Left cardiac atrium (tissue), 4 donors: ENCODE results near the gene FXYD3. TPM values are rescaled to one million over a fixed set of nuclear protein-coding genes. Genes with fewer than 3 reads are reported as not detected.
"Not testable (repeated sequence)": the region's sequence is repeated elsewhere in the genome, so short reads cannot be mapped to it uniquely, and the experiment has no call there.

Experiments used
- ATAC-seq, 2 donors: fragments of 200-7000 bp; cut with Tn5 transposase; one replicate each; pipeline ENCODE4 v1.9.1; 2020; ENCODE audit warnings: mild to moderate bottlenecking in 2 of 2, moderate library complexity in 2 of 2
- DNase-seq: peaks from one replicate; pipeline ENCODE4 v3.0.0-alpha.2; 2020
- intact Hi-C, 2 donors: fragments of 100-400 bp; cut with DNase I; formaldehyde crosslinking; loops; one replicate each; pipeline versions ENCODE4 v1.14.1 to v1.15.1; 2022 to 2023
- total RNA-seq, 2 donors: library from RNA; stranded (reverse); fragmentation: NEBNext Ultra II Directional; extraction: Animal tissue kit (Norgen Biotek cat#: 25700); gene quantifications; one replicate each; pipeline ENCODE4 v1.2.1, GENCODE V29; 2021
- donor health status: DM: no; HTN: yes; CAD: no.
- donor health status: DM: no; HTN: yes; CAD: no; lungs with severe emphysema.
- donor health status: DM: yes; HTN: yes; CAD: no.
- donor health status: Dilated cardiomyopathy.

Gene FXYD3
- total RNA-seq, 2 donors from 2014 or later = 1.5 to 3.6 TPM

GRCh38 chr19:35100588-35101533, 14.8 kb upstream of the FXYD3 start:
- intact Hi-C loops = no loop called here
- ATAC-seq (no peak), DNase-seq (no peak)

- intact Hi-C loops, DNase-seq, ATAC-seq: not testable (repeated sequence)
Measured at GRCh38 chr19:35101949-35102348, 13.7 kb upstream of the FXYD3 start.

GRCh38 chr19:35103614-35104013, 12.0 kb upstream of the FXYD3 start:
- ATAC-seq, DNase-seq, intact Hi-C loops: not testable (repeated sequence)

- intact Hi-C loops = no loop called here
- no peak for ATAC-seq
- no peak for DNase-seq
Measured at GRCh38 chr19:35104361-35104760, 11.3 kb upstream of the FXYD3 start.

- DNase-seq (no peak), ATAC-seq (no peak)
Measured at GRCh38 chr19:35105047-35105410, 10.6 kb upstream of the FXYD3 start.

GRCh38 chr19:35105411-35106290, 10.0 kb upstream of the FXYD3 start:
- no peak for DNase-seq
- intact Hi-C loops = no loop called here
- ATAC-seq = no peak

More at GRCh38 chr19:35105047-35105410, 10.6 kb upstream of the FXYD3 start:
- intact Hi-C loops = no loop called here

- intact Hi-C loops = no loop called here
- ATAC-seq = no peak
- no peak for DNase-seq
Measured at GRCh38 chr19:35106291-35106583, 9.4 kb upstream of the FXYD3 start.

GRCh38 chr19:35106898-35107541, 8.6 kb upstream of the FXYD3 start:
- no peak for DNase-seq
- ATAC-seq = no peak

GRCh38 chr19:35107545-35107944, 8.1 kb upstream of the FXYD3 start:
- peak; percentile 53 for DNase-seq
- ATAC-seq = peak in 1 of 2 donors; percentile 76
- intact Hi-C loops = no loop called here

More at GRCh38 chr19:35106898-35107541, 8.6 kb upstream of the FXYD3 start:
- intact Hi-C loops = no loop called here

- ATAC-seq (no peak), DNase-seq (no peak)
- intact Hi-C loops = no loop called here
Measured at GRCh38 chr19:35108730-35109129, 6.9 kb upstream of the FXYD3 start.

GRCh38 chr19:35109395-35110112, 6.1 kb upstream of the FXYD3 start:
- DNase-seq (no peak), ATAC-seq (no peak)
- intact Hi-C loops = no loop called here

- DNase-seq (no peak), ATAC-seq (no peak)
- intact Hi-C loops = no loop called here
Measured at GRCh38 chr19:35110974-35111373, 4.6 kb upstream of the FXYD3 start.

GRCh38 chr19:35112995-35113688, 2.5 kb upstream of the FXYD3 start:
- DNase-seq = no peak
- intact Hi-C loops = no loop called here
- ATAC-seq = no peak

- DNase-seq = peak; percentile 70
- intact Hi-C loops = loop anchor here in 1 of 2 donors (2.0 kb wide), 1 partner anchor 20 kb away; the partner anchor contains the start of gene LGI4
Measured at GRCh38 chr19:35114353-35115176, 1.1 kb upstream of the FXYD3 start.

GRCh38 chr19:35116072-35116801, 614 bp downstream of the FXYD3 start:
- DNase-seq (no peak), ATAC-seq (no peak)
- intact Hi-C loops = no loop called here

More at GRCh38 chr19:35114353-35115176, 1.1 kb upstream of the FXYD3 start:
- ATAC-seq = peak; percentile 84 to 90

- ATAC-seq = no peak
- no peak for DNase-seq
- intact Hi-C loops = no loop called here
Measured at GRCh38 chr19:35117116-35117515, 1.5 kb downstream of the FXYD3 start.

GRCh38 chr19:35117799-35118198, 2.2 kb downstream of the FXYD3 start:
- DNase-seq = no peak
- intact Hi-C loops = no loop called here
- ATAC-seq = no peak
